Measurements from ENCODE around the gene CLEC19A. TPM values are rescaled to one million over a fixed set of nuclear protein-coding genes. Genes with fewer than 3 reads are reported as not detected.

Gene CLEC19A
- total RNA-seq, 1 experiment from 2014 or later = not detected

DNA sequence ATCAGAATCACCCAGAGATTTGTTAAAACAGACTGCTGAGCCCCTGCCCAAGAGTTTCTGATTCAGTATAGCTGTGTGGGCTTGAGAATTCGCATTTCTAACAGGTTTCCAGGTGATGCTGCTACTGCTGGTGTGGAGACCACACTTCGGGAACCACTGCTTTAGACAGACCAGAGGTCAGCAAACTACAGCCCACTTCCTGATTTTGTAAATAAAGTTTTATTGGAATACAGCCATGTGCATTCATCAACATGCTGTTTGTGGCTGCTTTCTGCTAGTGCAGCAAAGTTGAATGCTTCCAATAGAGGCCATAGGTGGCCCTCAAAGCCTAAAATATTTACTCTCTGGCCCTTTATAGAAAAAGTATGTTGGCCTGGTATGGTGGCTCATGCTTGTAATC is 32.6 kb upstream of the CLEC19A start:
- BruUV-seq (replicated peaks) = no TSS peak
- CTCF ChIA-PET = no interaction called here
- Histone ChIP-seq H3K9me3 (ENCODE audit: low read depth, low read length, poor library complexity, severe bottlenecking) (no peaks in the 10 kb centered on the region), H3K27me3 (replicated peaks; ENCODE audit: insufficient read depth, low read depth, low read length, poor library complexity) (no peaks in the 10 kb centered on the region), H3K4me3 (ENCODE audit: low read depth, low read length, poor library complexity, severe bottlenecking) (no peak overlapping the region), H3K4me1 (ENCODE audit: insufficient read depth, low read length, poor library complexity, severe bottlenecking) (no peaks in the 10 kb centered on the region), H3K27ac (ENCODE audit: low read depth, low read length, poor library complexity, severe bottlenecking) (no peak overlapping the region), H3K36me3 (ENCODE audit: insufficient read depth, low read length, poor library complexity, severe bottlenecking) (no peaks in the 10 kb centered on the region)
- intact Hi-C loops (cut with micrococcal nuclease; ENCODE audit: unreplicated experiment) = no loop called here
- no peak for DNase-seq (ENCODE audit: low spot score)
- TF ChIP-seq CTCF (conservative IDR thresholded peaks at IDR 0.05; ENCODE audit: low read depth, low read length) (no peak), EZH2 (IDR thresholded peaks at IDR 0.05; ENCODE audit: borderline replicate concordance, low read depth, low read length, poor library complexity, severe bottlenecking) (no peak)
- POLR2A ChIA-PET (ENCODE audit: low non-redundant PET) = no interaction called here

DNA sequence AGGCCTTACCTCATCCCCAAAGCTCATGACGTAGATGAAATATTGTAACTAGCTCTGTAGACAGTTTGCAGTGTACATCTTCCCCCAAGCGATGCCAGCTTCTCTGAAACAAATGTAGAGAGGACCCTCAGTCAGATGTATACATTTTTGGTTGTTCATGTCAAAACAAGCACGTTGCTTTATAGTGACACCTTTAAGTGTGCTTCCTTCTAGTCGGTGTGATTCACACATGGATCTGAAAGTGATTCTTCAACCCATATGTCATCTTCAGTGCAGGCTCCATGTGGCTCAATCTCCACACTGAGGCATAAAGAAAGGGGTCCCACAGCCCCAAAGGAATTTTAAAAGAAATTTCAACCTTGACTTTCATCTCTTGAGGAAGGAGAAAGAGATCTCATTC is 30.9 kb upstream of the CLEC19A start:
- Histone ChIP-seq H3K27ac (ENCODE audit: low read depth, low read length, poor library complexity, severe bottlenecking) (no peak overlapping the region), H3K4me3 (ENCODE audit: low read depth, low read length, poor library complexity, severe bottlenecking) (no peak overlapping the region), H3K9me3 (ENCODE audit: low read depth, low read length, poor library complexity, severe bottlenecking) (no peaks in the 10 kb centered on the region), H3K36me3 (ENCODE audit: insufficient read depth, low read length, poor library complexity, severe bottlenecking) (no peaks in the 10 kb centered on the region), H3K27me3 (replicated peaks; ENCODE audit: insufficient read depth, low read depth, low read length, poor library complexity) (peaks cover 8% of the 10 kb centered on the region), H3K4me1 (ENCODE audit: insufficient read depth, low read length, poor library complexity, severe bottlenecking) (no peaks in the 10 kb centered on the region)
- BruUV-seq (replicated peaks) = no TSS peak
- no peak for DNase-seq (ENCODE audit: low spot score)
- ChIA-PET CTCF (no interaction called here), POLR2A (ENCODE audit: low non-redundant PET) (no interaction called here)
- no peak for TF ChIP-seq CTCF (conservative IDR thresholded peaks at IDR 0.05; ENCODE audit: low read depth, low read length)
- TF ChIP-seq EZH2 (IDR thresholded peaks at IDR 0.05; ENCODE audit: borderline replicate concordance, low read depth, low read length, poor library complexity, severe bottlenecking) = no peak
- intact Hi-C loops (cut with micrococcal nuclease; ENCODE audit: unreplicated experiment) = no loop called here

DNA sequence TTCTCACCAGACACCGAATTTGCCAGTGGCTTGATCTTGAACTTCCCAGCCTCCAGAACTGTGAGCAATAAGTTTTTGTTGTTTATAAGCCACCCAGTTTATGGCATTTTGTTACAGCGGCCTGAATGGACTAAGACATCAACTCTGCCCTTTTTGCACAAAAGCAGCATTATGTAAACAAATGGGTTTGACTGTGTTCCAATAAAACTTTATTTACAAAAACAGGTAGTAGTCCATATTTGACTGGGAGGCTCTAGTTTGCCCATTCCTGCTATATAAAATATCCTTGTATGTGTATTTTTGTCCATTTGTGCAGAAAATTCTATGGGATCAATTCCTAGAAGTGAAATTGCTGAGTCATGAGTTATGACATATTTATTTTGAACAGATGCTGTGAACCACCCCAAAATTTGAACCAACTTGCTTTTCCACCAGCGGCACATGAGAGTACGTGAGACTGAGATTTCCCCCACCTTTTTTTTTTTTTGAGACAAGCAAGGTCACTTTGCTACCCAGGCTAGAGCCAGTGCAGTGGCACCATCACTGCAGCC is 21.3 kb upstream of the CLEC19A start:
- intact Hi-C loops (cut with micrococcal nuclease; ENCODE audit: unreplicated experiment) = no loop called here
- TF ChIP-seq CTCF (conservative IDR thresholded peaks at IDR 0.05; ENCODE audit: low read depth, low read length) = no peak
- no peak for TF ChIP-seq EZH2 (IDR thresholded peaks at IDR 0.05; ENCODE audit: borderline replicate concordance, low read depth, low read length, poor library complexity, severe bottlenecking)
- no peaks in the 10 kb centered on the region for H3K9me3 ChIP-seq (ENCODE audit: low read depth, low read length, poor library complexity, severe bottlenecking)
- DNase-seq (ENCODE audit: low spot score) = no peak
- peaks cover 8% of the 10 kb centered on the region for H3K27me3 ChIP-seq (replicated peaks; ENCODE audit: insufficient read depth, low read depth, low read length, poor library complexity)
- no peak overlapping the region for H3K4me3 ChIP-seq (ENCODE audit: low read depth, low read length, poor library complexity, severe bottlenecking)
- H3K4me1 ChIP-seq (ENCODE audit: insufficient read depth, low read length, poor library complexity, severe bottlenecking) = no peaks in the 10 kb centered on the region
- no TSS peak for BruUV-seq (replicated peaks)
- H3K36me3 ChIP-seq (ENCODE audit: insufficient read depth, low read length, poor library complexity, severe bottlenecking) = no peaks in the 10 kb centered on the region
- POLR2A ChIA-PET (ENCODE audit: low non-redundant PET) = no interaction called here
- CTCF ChIA-PET = no interaction called here
- H3K27ac ChIP-seq (ENCODE audit: low read depth, low read length, poor library complexity, severe bottlenecking) = no peak overlapping the region
